KOPT-K1 (cell line): ENCODE measurements around the gene GJB4.
"Not testable (repeated sequence)": the region's sequence is repeated elsewhere in the genome, so short reads cannot be mapped to it uniquely, and the experiment has no call there.

ENCODE experiments used
- H3K27ac ChIP-seq: fragments of 200-600 bp; sonication (generic); 2 replicates; pipeline ENCODE4 v1.5.1; 2016; ENCODE audit warnings: antibody characterized with exemption, mild to moderate bottlenecking, low read depth, low read length; ENCODE audit not compliant: poor library complexity, severe bottlenecking
- H3K36me3 ChIP-seq: fragments of 200-600 bp; sonication (generic); 2 replicates; pipeline ENCODE4 v1.5.1; 2017; ENCODE audit warnings: antibody characterized with exemption, mild to moderate bottlenecking, low read length, moderate library complexity; ENCODE audit not compliant: insufficient read depth
- H3K9me3 ChIP-seq: fragments of 200-600 bp; sonication (generic); 2 replicates; pipeline ENCODE4 v1.5.1; 2017; ENCODE audit warnings: antibody characterized with exemption, low read length, mild to moderate bottlenecking; ENCODE audit not compliant: insufficient read depth, poor library complexity, severe bottlenecking

The GJB4 gene

GRCh38 chr1:34761176-34761761, 1.7 kb downstream of the GJB4 start:
- no peaks in the 10 kb centered on the region for H3K9me3 ChIP-seq
- no peak overlapping the region for H3K27ac ChIP-seq
- H3K36me3 ChIP-seq: no peaks in the 10 kb centered on the region

GRCh38 chr1:34761776-34762307, 2.3 kb downstream of the GJB4 start:
- Histone ChIP-seq H3K9me3 (no peaks in the 10 kb centered on the region), H3K36me3 (no peaks in the 10 kb centered on the region), H3K27ac (no peak overlapping the region)

- no peak overlapping the region for H3K27ac ChIP-seq
- H3K36me3 ChIP-seq: no peaks in the 10 kb centered on the region
- no peaks in the 10 kb centered on the region for H3K9me3 ChIP-seq
These were observed 3.1 kb downstream of the GJB4 start for GRCh38 chr1:34762474-34763141.

GRCh38 chr1:34763142-34763781, 3.7 kb downstream of the GJB4 start:
- Histone ChIP-seq H3K36me3 (no peaks in the 10 kb centered on the region), H3K9me3 (no peaks in the 10 kb centered on the region), H3K27ac (no peak overlapping the region)

GRCh38 chr1:34768856-34769255, 9.3 kb downstream of the GJB4 start:
- H3K27ac ChIP-seq: no peak overlapping the region
- H3K9me3 ChIP-seq: no peaks in the 10 kb centered on the region
- H3K36me3 ChIP-seq: no peaks in the 10 kb centered on the region

- Histone ChIP-seq H3K36me3 (no peaks in the 10 kb centered on the region), H3K27ac (no peak overlapping the region), H3K9me3 (no peaks in the 10 kb centered on the region)
These were observed 11.5 kb downstream of the GJB4 start for GRCh38 chr1:34770891-34771504.

GRCh38 chr1:34771573-34772371, 12.2 kb downstream of the GJB4 start:
- H3K36me3 ChIP-seq: no peaks in the 10 kb centered on the region
- no peaks in the 10 kb centered on the region for H3K9me3 ChIP-seq
- H3K27ac ChIP-seq: no peak overlapping the region

- H3K27ac ChIP-seq, H3K36me3 ChIP-seq, H3K9me3 ChIP-seq: not testable (repeated sequence)
These were observed 13.6 kb downstream of the GJB4 start for GRCh38 chr1:34773114-34773513.

- no peaks in the 10 kb centered on the region for H3K9me3 ChIP-seq
- no peak overlapping the region for H3K27ac ChIP-seq
- H3K36me3 ChIP-seq: no peaks in the 10 kb centered on the region
These were observed 15.4 kb downstream of the GJB4 start for GRCh38 chr1:34774957-34775356.

GRCh38 chr1:34776911-34777310, 17.4 kb downstream of the GJB4 start:
- H3K9me3 ChIP-seq: no peaks in the 10 kb centered on the region
- no peaks in the 10 kb centered on the region for H3K36me3 ChIP-seq
- no peak overlapping the region for H3K27ac ChIP-seq

GRCh38 chr1:34777519-34778321, 18.2 kb downstream of the GJB4 start:
- Histone ChIP-seq H3K27ac (no peak overlapping the region), H3K9me3 (no peaks in the 10 kb centered on the region), H3K36me3 (no peaks in the 10 kb centered on the region)

- Histone ChIP-seq H3K9me3 (no peaks in the 10 kb centered on the region), H3K27ac (no peak overlapping the region), H3K36me3 (no peaks in the 10 kb centered on the region)
These were observed 18.8 kb downstream of the GJB4 start for GRCh38 chr1:34778381-34778780.

GRCh38 chr1:34779005-34779404, 19.5 kb downstream of the GJB4 start:
- Histone ChIP-seq H3K9me3 (no peaks in the 10 kb centered on the region), H3K27ac (no peak overlapping the region), H3K36me3 (no peaks in the 10 kb centered on the region)

- Histone ChIP-seq H3K9me3 (no peaks in the 10 kb centered on the region), H3K36me3 (no peaks in the 10 kb centered on the region), H3K27ac (no peak overlapping the region)
These were observed 20.0 kb downstream of the GJB4 start for GRCh38 chr1:34779526-34779925.
